Tibial nerve (tissue), 4 donors: ENCODE data around the gene PRKG2. TPM values are rescaled to one million over a fixed set of nuclear protein-coding genes. Genes with fewer than 3 reads are reported as not detected.

Experiments used
- DNase-seq, 2 donors: peaks; one replicate each; pipeline ENCODE4 v3.0.0-alpha.2; 2019; ENCODE audit warnings: low spot score in 2 of 2
- H3K27ac ChIP-seq, 4 donors: fragments of 200-600 bp; sonication (generic) in 3 of 4; one replicate each; pipeline ENCODE4 v1.5.1; 2017 to 2019; ENCODE audit warnings: mild to moderate bottlenecking in 1 of 4
- H3K27me3 ChIP-seq, 2 donors: fragments of 200-600 bp; sonication (generic) in 1 of 2; one replicate each; pipeline versions ENCODE4 v1.5.1 to v1.6.0; 2017 to 2019
- H3K36me3 ChIP-seq, 3 donors: fragments of 200-600 bp; sonication (generic); one replicate each; pipeline ENCODE4 v1.5.1; 2018 to 2019
- H3K4me1 ChIP-seq, 4 donors: fragments of 200-600 bp; sonication (generic) in 3 of 4; one replicate each; pipeline ENCODE4 v1.5.1; 2017 to 2019
- H3K4me3 ChIP-seq, 4 donors: fragments of 200-600 bp; sonication (generic) in 3 of 4; one replicate each; pipeline ENCODE4 v1.5.1; 2017 to 2019; ENCODE audit warnings: mild to moderate bottlenecking in 1 of 4, moderate library complexity in 1 of 4
- H3K9me3 ChIP-seq, 4 donors: fragments of 200-600 bp; sonication (generic) in 3 of 4; one replicate each; pipeline ENCODE4 v1.5.1; 2017 to 2019
- CTCF ChIP-seq, 5 experiments: fragments of 200-600 bp in 3 of 5; fragments of 450-650 bp in 2 of 5; sonication (generic) in 3 of 5; IDR thresholded peaks; one replicate each; pipeline ENCODE4 v1.5.1; 2016 to 2019; ENCODE audit warnings: antibody characterized with exemption in 5 of 5, mild to moderate bottlenecking in 3 of 5, moderate library complexity in 2 of 5
- EP300 ChIP-seq, 2 donors: sonication (generic); formaldehyde crosslinking; IDR thresholded peaks; one replicate each; pipeline ENCODE4 v1.6.1; 2017; ENCODE audit warnings: antibody characterized with exemption in 2 of 2, mild to moderate bottlenecking in 1 of 2
- POLR2A ChIP-seq, 2 donors: fragments of 450-650 bp; IDR thresholded peaks; one replicate each; pipeline ENCODE4 v1.6.1; 2017; ENCODE audit warnings: antibody characterized with exemption in 2 of 2, mild to moderate bottlenecking in 2 of 2, moderate library complexity in 2 of 2
- WGBS, 2 donors: methylation state at CpG; one replicate each; pipeline ENCODE4 v1.1.5; 2018; 5-methylcytosine and 5-hydroxymethylcytosine counted together
- total RNA-seq, 4 donors: library from RNA; depleted of rRNA; stranded (reverse); fragments of >200 nt; gene quantifications; one replicate each; pipeline ENCODE4 v1.1.0, GENCODE V29; 2016

PRKG2 gene
- total RNA-seq, 4 donors from 2014 or later: 0.30 to 4.4 (median 2.4) TPM

- H3K27ac ChIP-seq: no peak overlapping the region
- WGBS, 2 donors: 80 to 86% methylated on average over 3 of the region's 3 CpGs
- no peak for TF ChIP-seq CTCF (IDR thresholded peaks at IDR 0.05)
- TF ChIP-seq POLR2A (IDR thresholded peaks at IDR 0.05): no peak
- TF ChIP-seq EP300 (IDR thresholded peaks at IDR 0.05): no peak
- no peaks in the 10 kb centered on the region for H3K9me3 ChIP-seq
- no peaks in the 10 kb centered on the region for H3K36me3 ChIP-seq
- no peaks in the 10 kb centered on the region for H3K27me3 ChIP-seq
- H3K4me3 ChIP-seq: no peak overlapping the region
- H3K4me1 ChIP-seq: no peaks in the 10 kb centered on the region
- DNase-seq: no peak
Observed at GRCh38 chr4:81085979-81086378, 129.0 kb downstream of the PRKG2 start.

GRCh38 chr4:81085291-81085690, 129.7 kb downstream of the PRKG2 start:
- no peaks in the 10 kb centered on the region for H3K4me1 ChIP-seq
- no peak for DNase-seq
- no peaks in the 10 kb centered on the region for H3K9me3 ChIP-seq
- no peak overlapping the region for H3K4me3 ChIP-seq
- WGBS, 2 donors: 74 to 86% methylated on average over 3 of the region's 3 CpGs
- no peaks in the 10 kb centered on the region for H3K36me3 ChIP-seq
- TF ChIP-seq CTCF (IDR thresholded peaks at IDR 0.05): no peak
- no peak for TF ChIP-seq POLR2A (IDR thresholded peaks at IDR 0.05)
- no peak for TF ChIP-seq EP300 (IDR thresholded peaks at IDR 0.05)
- no peaks in the 10 kb centered on the region for H3K27me3 ChIP-seq
- H3K27ac ChIP-seq: no peak overlapping the region

- Histone ChIP-seq H3K27ac (no peak overlapping the region), H3K9me3 (no peaks in the 10 kb centered on the region), H3K4me3 (no peak overlapping the region), H3K4me1 (no peaks in the 10 kb centered on the region), H3K36me3 (no peaks in the 10 kb centered on the region), H3K27me3 (no peaks in the 10 kb centered on the region)
- no peak for DNase-seq
- WGBS, 2 donors: 44 to 58% methylated on average over 3 of the region's 3 CpGs
- TF ChIP-seq EP300 (IDR thresholded peaks at IDR 0.05): no peak
- TF ChIP-seq CTCF (IDR thresholded peaks at IDR 0.05): no peak
- no peak for TF ChIP-seq POLR2A (IDR thresholded peaks at IDR 0.05)
Observed at GRCh38 chr4:81084634-81085033, 130.4 kb downstream of the PRKG2 start.

- Histone ChIP-seq H3K9me3 (no peaks in the 10 kb centered on the region), H3K4me3 (no peak overlapping the region), H3K27ac (no peak overlapping the region), H3K36me3 (no peaks in the 10 kb centered on the region), H3K4me1 (no peaks in the 10 kb centered on the region), H3K27me3 (no peaks in the 10 kb centered on the region)
- no peak for DNase-seq
- TF ChIP-seq EP300 (IDR thresholded peaks at IDR 0.05) (no peak), POLR2A (IDR thresholded peaks at IDR 0.05) (no peak), CTCF (IDR thresholded peaks at IDR 0.05) (no peak)
Observed at GRCh38 chr4:81084029-81084428, 131.0 kb downstream of the PRKG2 start.

- Histone ChIP-seq H3K9me3 (no peaks in the 10 kb centered on the region), H3K4me1 (no peaks in the 10 kb centered on the region), H3K27me3 (no peaks in the 10 kb centered on the region), H3K27ac (no peak overlapping the region), H3K4me3 (no peak overlapping the region), H3K36me3 (no peaks in the 10 kb centered on the region)
- WGBS, 2 donors: 91 to 93% methylated on average over 5 of the region's 5 CpGs
- DNase-seq: no peak
- TF ChIP-seq CTCF (IDR thresholded peaks at IDR 0.05) (no peak), EP300 (IDR thresholded peaks at IDR 0.05) (no peak), POLR2A (IDR thresholded peaks at IDR 0.05) (no peak)
Observed at GRCh38 chr4:81081156-81081555, 133.9 kb downstream of the PRKG2 start.
